Measurements from ENCODE around the gene SPATA20. TPM values are rescaled to one million over a fixed set of nuclear protein-coding genes. Genes with fewer than 3 reads are reported as not detected.

The SPATA20 gene
- total RNA-seq, 2 experiments from 2014 or later, result 10.2 to 10.3 TPM

- peaks cover 58% of the 10 kb centered on the region for H3K27me3 Mint-ChIP-seq
- TF ChIP-seq, protein P1, sequence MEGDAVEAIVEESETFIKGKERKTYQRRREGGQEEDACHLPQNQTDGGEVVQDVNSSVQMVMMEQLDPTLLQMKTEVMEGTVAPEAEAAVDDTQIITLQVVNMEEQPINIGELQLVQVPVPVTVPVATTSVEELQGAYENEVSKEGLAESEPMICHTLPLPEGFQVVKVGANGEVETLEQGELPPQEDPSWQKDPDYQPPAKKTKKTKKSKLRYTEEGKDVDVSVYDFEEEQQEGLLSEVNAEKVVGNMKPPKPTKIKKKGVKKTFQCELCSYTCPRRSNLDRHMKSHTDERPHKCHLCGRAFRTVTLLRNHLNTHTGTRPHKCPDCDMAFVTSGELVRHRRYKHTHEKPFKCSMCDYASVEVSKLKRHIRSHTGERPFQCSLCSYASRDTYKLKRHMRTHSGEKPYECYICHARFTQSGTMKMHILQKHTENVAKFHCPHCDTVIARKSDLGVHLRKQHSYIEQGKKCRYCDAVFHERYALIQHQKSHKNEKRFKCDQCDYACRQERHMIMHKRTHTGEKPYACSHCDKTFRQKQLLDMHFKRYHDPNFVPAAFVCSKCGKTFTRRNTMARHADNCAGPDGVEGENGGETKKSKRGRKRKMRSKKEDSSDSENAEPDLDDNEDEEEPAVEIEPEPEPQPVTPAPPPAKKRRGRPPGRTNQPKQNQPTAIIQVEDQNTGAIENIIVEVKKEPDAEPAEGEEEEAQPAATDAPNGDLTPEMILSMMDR (IDR thresholded peaks at IDR 0.05), result no peak
- peaks cover 9% of the 10 kb centered on the region for H3K4me1 ChIP-seq (ENCODE audit: insufficient read depth, low read length)
- intact Hi-C loops (cut with DNase I, micrococcal nuclease), result loop anchor here in 1 of 2 experiments (5.0 kb wide), 1 partner anchor 59 kb away; no protein-coding TSS in a partner anchor
- DNase-seq (no peak), ATAC-seq (ENCODE audit: poor library complexity) (no peak)
- no peaks in the 10 kb centered on the region for H3K9me3 Mint-ChIP-seq
- no peaks in the 10 kb centered on the region for H3K36me3 Mint-ChIP-seq (ENCODE audit: low read depth)
- no peaks in the 10 kb centered on the region for H3K36me3 ChIP-seq (ENCODE audit: insufficient read depth, low read length)
- no peak overlapping the region for H3K27ac Mint-ChIP-seq
- H3K27me3 ChIP-seq (ENCODE audit: control insufficient read depth in 1 of 2, insufficient read depth in 2 of 2, low read length in 2 of 2), result peaks cover 26 to 34% of the 10 kb centered on the region in 2 experiments
- ChIA-PET POLR2A (no interaction called here), CTCF (no interaction called here)
- no peak overlapping the region for H3K4me3 ChIP-seq (ENCODE audit: low read length)
- no peaks in the 10 kb centered on the region for H3K9me3 ChIP-seq (ENCODE audit: control insufficient read depth in 1 of 2, insufficient read depth in 1 of 2, low read length in 2 of 2)
- H3K27ac ChIP-seq (ENCODE audit: low read depth in 1 of 2, low read length in 2 of 2), result no peak overlapping the region
- H3K4me1 Mint-ChIP-seq (ENCODE audit: low read depth), result peaks cover 13% of the 10 kb centered on the region
- no peak overlapping the region for H3K4me3 Mint-ChIP-seq
These were observed 21.7 kb downstream of the SPATA20 start for GRCh38 chr17:50568659-50569058.

- Mint-ChIP-seq H3K4me3 (no peak overlapping the region), H3K27me3 (peaks cover 49% of the 10 kb centered on the region), H3K27ac (no peak overlapping the region), H3K4me1 (ENCODE audit: low read depth) (peaks cover 13% of the 10 kb centered on the region), H3K36me3 (ENCODE audit: low read depth) (no peaks in the 10 kb centered on the region), H3K9me3 (no peaks in the 10 kb centered on the region)
- Histone ChIP-seq H3K4me3 (ENCODE audit: low read length) (no peak overlapping the region), H3K9me3 (ENCODE audit: control insufficient read depth in 1 of 2, insufficient read depth in 1 of 2, low read length in 2 of 2) (no peaks in the 10 kb centered on the region), H3K27ac (ENCODE audit: low read depth in 1 of 2, low read length in 2 of 2) (no peak overlapping the region), H3K4me1 (ENCODE audit: insufficient read depth, low read length) (peaks cover 9% of the 10 kb centered on the region), H3K27me3 (ENCODE audit: control insufficient read depth in 1 of 2, insufficient read depth in 2 of 2, low read length in 2 of 2) (peaks cover 18 to 25% of the 10 kb centered on the region in 2 experiments), H3K36me3 (ENCODE audit: insufficient read depth, low read length) (no peaks in the 10 kb centered on the region)
- TF ChIP-seq, protein P1 (IDR thresholded peaks at IDR 0.05), result no peak
- ATAC-seq (ENCODE audit: poor library complexity) (no peak), DNase-seq (no peak)
- CTCF ChIA-PET, result no interaction called here
- intact Hi-C loops (cut with DNase I, micrococcal nuclease), result loop anchor here in 1 of 2 experiments (5.0 kb wide), 1 partner anchor 58 kb away; no protein-coding TSS in a partner anchor
- POLR2A ChIA-PET, result no interaction called here
These were observed 22.6 kb downstream of the SPATA20 start for GRCh38 chr17:50569592-50569991.

DNA sequence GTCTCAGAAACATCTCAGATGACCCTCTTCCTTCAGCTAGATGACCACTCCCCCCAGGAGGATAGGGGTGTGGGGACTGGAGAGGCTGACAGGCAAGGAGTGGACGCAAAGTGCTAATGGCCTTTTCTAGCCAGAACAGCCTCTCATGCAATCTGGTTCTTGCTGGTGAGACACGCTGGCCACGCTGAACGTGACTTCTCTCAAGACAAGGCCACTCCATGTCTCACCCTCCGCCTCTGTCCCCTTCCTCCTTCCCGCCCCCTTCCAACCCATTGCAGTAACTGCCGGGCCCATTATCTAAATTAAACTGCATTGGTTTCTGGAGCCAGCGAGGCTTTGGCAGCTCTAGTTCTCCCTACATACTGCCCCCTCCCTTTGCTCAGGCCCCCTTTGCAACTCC, 23.1 kb downstream of the SPATA20 start:
- Mint-ChIP-seq H3K27ac (no peak overlapping the region), H3K4me1 (ENCODE audit: low read depth) (peaks cover 9% of the 10 kb centered on the region), H3K4me3 (no peak overlapping the region), H3K36me3 (ENCODE audit: low read depth) (no peaks in the 10 kb centered on the region), H3K27me3 (peaks cover 44% of the 10 kb centered on the region), H3K9me3 (no peaks in the 10 kb centered on the region)
- Histone ChIP-seq H3K9me3 (ENCODE audit: control insufficient read depth in 1 of 2, insufficient read depth in 1 of 2, low read length in 2 of 2) (no peaks in the 10 kb centered on the region), H3K27me3 (ENCODE audit: control insufficient read depth in 1 of 2, insufficient read depth in 2 of 2, low read length in 2 of 2) (peaks cover 16 to 23% of the 10 kb centered on the region in 2 experiments), H3K27ac (ENCODE audit: low read depth in 1 of 2, low read length in 2 of 2) (no peak overlapping the region), H3K36me3 (ENCODE audit: insufficient read depth, low read length) (no peaks in the 10 kb centered on the region), H3K4me3 (ENCODE audit: low read length) (no peak overlapping the region), H3K4me1 (ENCODE audit: insufficient read depth, low read length) (peaks cover 9% of the 10 kb centered on the region)
- no peak for ATAC-seq (ENCODE audit: poor library complexity)
- ChIA-PET POLR2A (no interaction called here), CTCF (no interaction called here)
- intact Hi-C loops (cut with DNase I, micrococcal nuclease), result no loop called here
- no peak for DNase-seq
- TF ChIP-seq, protein P1 (IDR thresholded peaks at IDR 0.05), result no peak
